GM12865 (cell line): ENCODE results near the gene PALLD.

Source experiments
- DNase-seq: peaks from one replicate; pipeline ENCODE4 v3.0.0; 2010; ENCODE audit warnings: low read depth
- H3K4me3 ChIP-seq: 2 replicates; pipeline ENCODE4 v1.5.1; 2011; ENCODE audit warnings: mild to moderate bottlenecking, low read depth, low read length, control low read depth
- TF ChIP-seq, protein P1 (sequence below): IDR thresholded peaks from 2 replicates; pipeline ENCODE4 v1.5.1; 2011; ENCODE audit warnings: low read length, control low read depth, low read depth, inconsistent platforms; ENCODE audit not compliant: insufficient read depth; ENCODE audit errors: missing control alignments

PALLD gene

DNA sequence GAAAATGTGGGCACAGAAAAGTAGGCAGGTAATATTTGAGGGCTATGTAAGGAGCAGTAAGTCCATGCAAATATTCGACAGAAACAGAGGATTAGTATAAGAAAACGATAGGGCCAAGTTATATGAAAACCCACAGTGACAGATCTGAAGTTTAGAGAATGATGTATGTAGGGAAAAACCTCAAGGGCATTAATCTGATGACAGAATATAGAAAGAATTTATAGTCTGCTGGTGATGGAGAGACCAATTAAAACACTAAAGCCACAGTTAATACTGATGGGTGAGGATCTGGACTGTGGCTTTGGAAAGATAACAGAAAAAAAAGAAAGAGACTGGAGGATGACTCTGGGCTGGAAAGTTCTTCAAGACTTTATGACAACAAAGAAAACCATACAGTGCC is 169.7 kb downstream of the PALLD start:
- TF ChIP-seq, protein P1, sequence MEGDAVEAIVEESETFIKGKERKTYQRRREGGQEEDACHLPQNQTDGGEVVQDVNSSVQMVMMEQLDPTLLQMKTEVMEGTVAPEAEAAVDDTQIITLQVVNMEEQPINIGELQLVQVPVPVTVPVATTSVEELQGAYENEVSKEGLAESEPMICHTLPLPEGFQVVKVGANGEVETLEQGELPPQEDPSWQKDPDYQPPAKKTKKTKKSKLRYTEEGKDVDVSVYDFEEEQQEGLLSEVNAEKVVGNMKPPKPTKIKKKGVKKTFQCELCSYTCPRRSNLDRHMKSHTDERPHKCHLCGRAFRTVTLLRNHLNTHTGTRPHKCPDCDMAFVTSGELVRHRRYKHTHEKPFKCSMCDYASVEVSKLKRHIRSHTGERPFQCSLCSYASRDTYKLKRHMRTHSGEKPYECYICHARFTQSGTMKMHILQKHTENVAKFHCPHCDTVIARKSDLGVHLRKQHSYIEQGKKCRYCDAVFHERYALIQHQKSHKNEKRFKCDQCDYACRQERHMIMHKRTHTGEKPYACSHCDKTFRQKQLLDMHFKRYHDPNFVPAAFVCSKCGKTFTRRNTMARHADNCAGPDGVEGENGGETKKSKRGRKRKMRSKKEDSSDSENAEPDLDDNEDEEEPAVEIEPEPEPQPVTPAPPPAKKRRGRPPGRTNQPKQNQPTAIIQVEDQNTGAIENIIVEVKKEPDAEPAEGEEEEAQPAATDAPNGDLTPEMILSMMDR, result no peak
- DNase-seq, result no peak
- no peak overlapping the region for H3K4me3 ChIP-seq

- DNase-seq, result no peak
- H3K4me3 ChIP-seq, result no peak overlapping the region
- TF ChIP-seq, protein P1, result no peak
Observed at GRCh38 chr4:168667376-168667775, 170.5 kb downstream of the PALLD start.

DNA sequence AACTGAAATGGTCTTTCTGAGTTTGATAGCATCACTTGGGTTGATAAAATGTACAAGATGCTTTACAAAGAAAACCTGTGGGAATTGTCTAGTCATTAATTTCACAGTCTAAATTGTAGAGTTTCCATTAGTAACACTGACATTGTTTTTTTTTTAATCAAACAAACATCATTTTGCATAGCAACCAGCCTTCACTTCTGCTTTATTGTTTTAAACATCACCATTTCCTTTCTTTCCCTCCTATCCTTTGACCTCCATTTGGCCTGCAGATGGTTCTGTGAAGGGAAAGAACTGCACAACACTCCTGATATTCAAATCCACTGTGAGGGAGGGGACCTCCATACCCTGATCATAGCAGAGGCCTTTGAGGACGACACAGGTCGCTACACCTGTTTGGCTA is 171.1 kb downstream of the PALLD start:
- no peak overlapping the region for H3K4me3 ChIP-seq
- no peak for DNase-seq
- TF ChIP-seq, protein P1, result no peak

- DNase-seq, result no peak
- H3K4me3 ChIP-seq, result no peak overlapping the region
- TF ChIP-seq, protein P1, result no peak
Observed at GRCh38 chr4:168673476-168673875, 176.6 kb downstream of the PALLD start.

DNA sequence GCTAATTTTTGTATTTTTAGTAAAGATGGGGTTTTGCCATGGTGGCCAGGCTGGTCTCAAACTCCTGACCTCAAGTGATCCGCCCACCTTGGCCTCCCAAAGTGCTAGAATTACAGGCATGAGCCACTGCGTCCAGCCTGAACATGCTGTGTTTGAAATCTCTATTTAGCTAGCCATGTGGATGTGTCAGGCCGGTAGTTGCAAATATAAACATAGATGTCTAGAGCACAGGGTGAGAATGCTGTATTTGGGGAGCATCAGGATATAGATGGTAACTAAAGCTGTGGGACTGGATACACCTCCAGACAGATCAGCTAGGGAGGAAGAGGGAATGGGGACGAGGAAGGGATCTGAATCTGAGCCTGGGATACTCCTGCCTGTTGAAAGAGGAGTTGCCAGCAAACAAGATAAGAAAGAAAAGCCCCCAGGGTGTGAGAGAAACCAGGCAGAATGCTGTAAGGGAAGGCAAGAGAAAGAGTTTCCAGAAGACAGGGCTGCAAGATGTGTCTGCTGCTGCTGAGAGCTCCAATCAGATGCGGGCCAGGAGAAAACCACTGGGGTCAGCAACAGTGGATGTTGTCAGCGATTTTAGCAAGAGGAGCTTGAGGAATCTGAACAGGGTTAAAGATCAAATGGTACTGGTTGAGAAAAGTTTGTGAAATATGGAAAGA is 177.4 kb downstream of the PALLD start:
- DNase-seq, result no peak
- TF ChIP-seq, protein P1, result no peak
- H3K4me3 ChIP-seq, result no peak overlapping the region

DNA sequence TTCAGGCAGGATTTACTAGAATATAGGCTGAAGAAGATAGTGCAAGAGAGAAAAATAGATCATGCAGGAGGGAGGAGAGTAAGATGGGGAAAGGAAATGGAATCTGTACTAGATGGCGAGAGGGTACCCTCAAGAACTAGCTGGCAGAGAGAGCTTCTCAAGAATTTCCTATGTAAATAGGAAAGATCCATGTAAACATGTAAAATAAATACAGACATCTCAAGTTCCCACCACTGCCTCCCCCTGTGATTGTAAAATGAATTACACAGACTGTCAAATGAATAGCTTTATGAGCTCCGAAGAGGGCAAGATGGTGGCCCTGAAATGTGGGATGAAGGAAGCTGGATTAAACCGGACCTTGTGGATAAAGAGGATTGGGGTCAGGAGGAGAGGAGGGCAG is 178.0 kb downstream of the PALLD start:
- TF ChIP-seq, protein P1, result no peak
- no peak for DNase-seq
- no peak overlapping the region for H3K4me3 ChIP-seq

GRCh38 chr4:168677063-168677462 is 180.2 kb downstream of the PALLD start:
- TF ChIP-seq, protein P1, result no peak
- no peak for DNase-seq
- H3K4me3 ChIP-seq, result no peak overlapping the region
